GM19372 (cell line): ENCODE measurements around the gene SCD5.

Experiments used
- ATAC-seq: cut with Tn5 transposase; IDR thresholded peaks from one replicate; pipeline ENCODE4 v1.9.1; 2021; ENCODE audit warnings: mild to moderate bottlenecking, low read depth, moderate library complexity; ENCODE audit not compliant: unreplicated experiment

SCD5 gene

GRCh38 chr4:82774711-82775171 lies 23.9 kb downstream of the SCD5 start:
- ATAC-seq: no peak

GRCh38 chr4:82773057-82773456 lies 25.5 kb downstream of the SCD5 start:
- ATAC-seq: no peak

- ATAC-seq: no peak
These were observed 28.0 kb downstream of the SCD5 start for GRCh38 chr4:82770607-82771006.

GRCh38 chr4:82765134-82765533 lies 33.5 kb downstream of the SCD5 start:
- no peak for ATAC-seq

- ATAC-seq: no peak
These were observed 37.4 kb downstream of the SCD5 start for GRCh38 chr4:82761229-82761628.

- ATAC-seq: no peak
These were observed 39.6 kb downstream of the SCD5 start for GRCh38 chr4:82758701-82759685.

- no peak for ATAC-seq
These were observed 42.5 kb downstream of the SCD5 start for GRCh38 chr4:82756061-82756460.

- no peak for ATAC-seq
These were observed 42.9 kb downstream of the SCD5 start for GRCh38 chr4:82755650-82756049.

GRCh38 chr4:82754513-82755165 lies 44.0 kb downstream of the SCD5 start:
- no peak for ATAC-seq

GRCh38 chr4:82753725-82754410 lies 44.7 kb downstream of the SCD5 start:
- ATAC-seq: no peak

- ATAC-seq: no peak
These were observed 45.4 kb downstream of the SCD5 start for GRCh38 chr4:82753238-82753637.

- ATAC-seq: no peak
These were observed 49.7 kb downstream of the SCD5 start for GRCh38 chr4:82748810-82749470.

- ATAC-seq: no peak
These were observed 50.7 kb downstream of the SCD5 start for GRCh38 chr4:82747686-82748575.

- no peak for ATAC-seq
These were observed 51.7 kb downstream of the SCD5 start for GRCh38 chr4:82746705-82747574.

GRCh38 chr4:82745173-82745842 lies 53.3 kb downstream of the SCD5 start:
- no peak for ATAC-seq

- no peak for ATAC-seq
These were observed 54.2 kb downstream of the SCD5 start for GRCh38 chr4:82744284-82744968.

- no peak for ATAC-seq
These were observed 57.4 kb downstream of the SCD5 start for GRCh38 chr4:82741188-82741587.
